Prostate gland (tissue), 2 donors: Measurements from ENCODE around the gene OTUD4.

Experiments used
- POLR2A ChIP-seq: fragments of 450-650 bp; IDR thresholded peaks from one replicate; pipeline ENCODE4 v1.6.1; 2016; ENCODE audit warnings: antibody characterized with exemption, mild to moderate bottlenecking
- POLR2AphosphoS5 ChIP-seq: sonication (generic); formaldehyde crosslinking; IDR thresholded peaks from one replicate; pipeline ENCODE4 v1.6.1; 2017; ENCODE audit warnings: antibody characterized with exemption
- TF ChIP-seq, protein P1 (sequence below), 4 experiments: fragments of 200-600 bp in 2 of 4; fragments of 450-650 bp in 2 of 4; sonication (generic) in 2 of 4; IDR thresholded peaks; 1 replicate in 3 of 4; 2 replicates in 1 of 4; pipeline ENCODE4 v1.5.1; 2016 to 2019; ENCODE audit warnings: antibody characterized with exemption in 4 of 4, mild to moderate bottlenecking in 2 of 4, moderate library complexity in 2 of 4

DNA sequence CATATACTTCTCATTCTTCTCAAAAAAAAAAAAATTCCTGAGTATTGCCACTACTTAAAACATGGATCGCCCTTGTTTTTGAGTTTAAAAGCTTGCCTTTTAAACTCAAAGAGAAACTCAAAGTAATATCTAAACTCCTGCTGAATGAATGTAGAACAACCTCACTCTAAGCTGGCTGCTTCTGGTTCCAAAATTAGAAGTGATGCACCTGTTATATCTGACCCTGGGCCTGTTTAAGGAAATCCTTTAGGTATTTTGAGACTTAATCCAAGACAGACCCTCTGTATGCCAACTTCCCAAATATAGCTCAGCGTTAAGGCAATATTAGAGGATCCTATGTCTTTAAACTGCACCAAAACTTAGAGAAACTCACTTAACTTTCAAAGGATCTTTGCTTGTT is 1.8 kb upstream of the OTUD4 start:
- TF ChIP-seq, protein P1, sequence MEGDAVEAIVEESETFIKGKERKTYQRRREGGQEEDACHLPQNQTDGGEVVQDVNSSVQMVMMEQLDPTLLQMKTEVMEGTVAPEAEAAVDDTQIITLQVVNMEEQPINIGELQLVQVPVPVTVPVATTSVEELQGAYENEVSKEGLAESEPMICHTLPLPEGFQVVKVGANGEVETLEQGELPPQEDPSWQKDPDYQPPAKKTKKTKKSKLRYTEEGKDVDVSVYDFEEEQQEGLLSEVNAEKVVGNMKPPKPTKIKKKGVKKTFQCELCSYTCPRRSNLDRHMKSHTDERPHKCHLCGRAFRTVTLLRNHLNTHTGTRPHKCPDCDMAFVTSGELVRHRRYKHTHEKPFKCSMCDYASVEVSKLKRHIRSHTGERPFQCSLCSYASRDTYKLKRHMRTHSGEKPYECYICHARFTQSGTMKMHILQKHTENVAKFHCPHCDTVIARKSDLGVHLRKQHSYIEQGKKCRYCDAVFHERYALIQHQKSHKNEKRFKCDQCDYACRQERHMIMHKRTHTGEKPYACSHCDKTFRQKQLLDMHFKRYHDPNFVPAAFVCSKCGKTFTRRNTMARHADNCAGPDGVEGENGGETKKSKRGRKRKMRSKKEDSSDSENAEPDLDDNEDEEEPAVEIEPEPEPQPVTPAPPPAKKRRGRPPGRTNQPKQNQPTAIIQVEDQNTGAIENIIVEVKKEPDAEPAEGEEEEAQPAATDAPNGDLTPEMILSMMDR (IDR thresholded peaks at IDR 0.05) = no peak
- TF ChIP-seq POLR2A (no peak), POLR2AphosphoS5 (no peak)
